Lower leg skin (tissue), 4 donors: ENCODE measurements around the gene ABTB2. TPM values are rescaled to one million over a fixed set of nuclear protein-coding genes. Genes with fewer than 3 reads are reported as not detected.

ENCODE experiments used
- DNase-seq, 2 donors: peaks; one replicate each; pipeline ENCODE4 v3.0.0-alpha.2; 2019; ENCODE audit warnings: low spot score in 2 of 2
- H3K4me3 ChIP-seq: fragments of 200-600 bp; sonication (generic); 2 replicates; pipeline ENCODE4 v1.5.1; 2017; ENCODE audit warnings: mild to moderate bottlenecking, low read depth; ENCODE audit not compliant: poor library complexity, severe bottlenecking
- CTCF ChIP-seq, 3 donors: fragments of 450-650 bp; IDR thresholded peaks; one replicate each; pipeline ENCODE4 v1.5.1; 2016; ENCODE audit warnings: antibody characterized with exemption in 3 of 3, mild to moderate bottlenecking in 3 of 3, moderate library complexity in 2 of 3
- POLR2A ChIP-seq, 2 donors: fragments of 450-650 bp; IDR thresholded peaks; one replicate each; pipeline ENCODE4 v1.6.1; 2016 to 2017; ENCODE audit warnings: antibody characterized with exemption in 2 of 2, mild to moderate bottlenecking in 1 of 2, moderate library complexity in 1 of 2
- WGBS, 2 donors: methylation state at CpG; one replicate each; pipeline ENCODE4 v1.1.5; 2018; 5-methylcytosine and 5-hydroxymethylcytosine counted together
- intact Hi-C: fragments of 100-400 bp; cut with DNase I; formaldehyde crosslinking; loops from one replicate; pipeline ENCODE4 v1.15.0; 2023; ENCODE audit warnings: low total_unique reads
- total RNA-seq, 4 donors: library from RNA; depleted of rRNA; stranded (reverse); fragments of >200 nt; gene quantifications; one replicate each; pipeline ENCODE4 v1.1.0, GENCODE V29; 2016

ABTB2 gene
- total RNA-seq, 4 donors from 2014 or later = 6.1 to 24.2 (median 11.1) TPM

DNA sequence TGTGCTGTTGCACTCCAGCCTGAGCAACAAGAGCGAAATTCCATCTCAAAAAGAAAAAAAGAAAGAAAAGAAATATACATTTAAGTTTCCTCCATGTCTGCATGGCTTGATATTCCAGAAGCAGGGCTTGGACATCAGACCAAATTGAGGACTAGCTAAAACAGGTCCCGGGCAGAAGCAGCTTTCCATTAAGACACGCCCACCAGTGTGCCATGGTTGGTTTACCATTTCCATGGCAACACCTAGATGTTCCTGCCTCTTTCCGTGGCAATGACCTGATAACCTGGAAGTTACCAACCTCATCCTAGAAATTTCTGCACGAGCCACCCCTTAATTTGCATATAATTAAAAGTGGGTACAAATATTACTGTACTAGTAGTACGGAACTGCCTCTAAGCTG is 141.1 kb downstream of the ABTB2 start:
- intact Hi-C loops = no loop called here
- WGBS, 2 donors = 77% methylated on average over 6 of the region's 6 CpGs
- no peak for TF ChIP-seq POLR2A (IDR thresholded peaks at IDR 0.05)
- TF ChIP-seq CTCF (IDR thresholded peaks at IDR 0.05) = no peak
- H3K4me3 ChIP-seq = no peak overlapping the region
- no peak for DNase-seq

GRCh38 chr11:34215806-34216453 is 141.9 kb downstream of the ABTB2 start:
- no peak overlapping the region for H3K4me3 ChIP-seq
- intact Hi-C loops = no loop called here

GRCh38 chr11:34214961-34215805 is 142.6 kb downstream of the ABTB2 start:
- TF ChIP-seq CTCF (IDR thresholded peaks at IDR 0.05) = no peak
- TF ChIP-seq POLR2A (IDR thresholded peaks at IDR 0.05) = no peak
- DNase-seq = no peak
- intact Hi-C loops = no loop called here
- 50 to 68% methylated on average over 5 of the region's 5 CpGs for WGBS, 2 donors
- H3K4me3 ChIP-seq = no peak overlapping the region

More at GRCh38 chr11:34215806-34216453, 141.9 kb downstream of the ABTB2 start:
- 76 to 77% methylated on average over 1 of the region's 1 CpG for WGBS, 2 donors
- no peak for TF ChIP-seq CTCF (IDR thresholded peaks at IDR 0.05)
- TF ChIP-seq POLR2A (IDR thresholded peaks at IDR 0.05) = no peak
- DNase-seq = no peak

DNA sequence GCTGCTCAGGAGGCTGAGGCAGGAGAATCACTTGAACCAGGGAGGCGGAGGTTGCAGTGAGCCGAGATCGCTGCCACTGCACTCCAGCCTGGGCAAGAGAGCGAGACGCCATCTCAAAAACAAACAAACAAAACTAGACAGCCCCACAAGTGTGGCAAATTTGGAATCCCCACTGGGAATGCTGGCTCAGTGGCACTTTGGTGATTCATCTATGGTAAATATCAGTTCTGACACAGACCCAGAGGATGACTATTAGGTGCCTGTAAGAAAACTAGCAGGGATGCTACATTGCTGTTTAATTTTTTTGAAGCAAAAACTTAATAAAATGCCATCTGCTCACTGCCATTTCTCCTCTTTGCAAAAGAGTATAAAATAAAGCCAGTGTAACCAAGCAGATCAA is 144.4 kb downstream of the ABTB2 start:
- TF ChIP-seq POLR2A (IDR thresholded peaks at IDR 0.05) (no peak), CTCF (IDR thresholded peaks at IDR 0.05) (no peak)
- H3K4me3 ChIP-seq = no peak overlapping the region
- no peak for DNase-seq
- 84% methylated on average over 5 of the region's 5 CpGs for WGBS, 2 donors
- intact Hi-C loops = no loop called here

DNA sequence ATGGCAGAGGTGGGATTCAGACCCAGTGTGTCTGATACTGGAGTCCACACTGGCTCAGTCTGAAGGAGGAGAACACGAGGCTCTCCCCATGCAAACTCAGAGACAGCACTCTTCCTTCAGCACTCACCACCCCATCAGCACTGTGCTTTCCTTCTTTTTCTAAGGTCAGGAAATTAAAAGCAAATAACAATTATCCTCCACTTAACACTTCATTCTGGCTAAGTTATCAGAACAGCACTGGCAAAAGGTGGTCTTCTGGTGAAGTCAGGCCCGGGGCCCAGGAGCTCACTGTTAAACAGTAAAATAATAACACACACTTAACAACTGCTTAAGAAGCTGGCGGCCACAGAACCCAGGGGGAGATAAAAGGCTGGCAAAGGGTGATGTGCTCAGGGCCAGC is 145.2 kb downstream of the ABTB2 start:
- H3K4me3 ChIP-seq = no peak overlapping the region
- DNase-seq = no peak
- 88 to 93% methylated on average over 3 of the region's 3 CpGs for WGBS, 2 donors
- TF ChIP-seq POLR2A (IDR thresholded peaks at IDR 0.05) (no peak), CTCF (IDR thresholded peaks at IDR 0.05) (no peak)
- intact Hi-C loops = no loop called here
